HG03196 (cell line): ENCODE measurements around the gene RNU7-1.
A peak's percentile ranks its signal among the peaks of the same experiment; 100 is the strongest.
"Not testable (repeated sequence)": the region's sequence is repeated elsewhere in the genome, so short reads cannot be mapped to it uniquely, and the experiment has no call there.

Experiments
- ATAC-seq: cut with Tn5 transposase; IDR thresholded peaks from one replicate; pipeline ENCODE4 v1.9.1; 2021; ENCODE audit not compliant: unreplicated experiment

RNU7-1 gene

GRCh38 chr12:6943722-6944380, at the start of gene RNU7-1, which contains the start of gene C12orf57:
RNU7-1 (plus strand) TSS chr12:6943816.
C12orf57 (plus strand) TSS chr12:6944022; CDS start chr12:6944122, 100 bp downstream.
- ATAC-seq: peak; percentile 22

- ATAC-seq: no peak
These were observed 49.3 kb upstream of the RNU7-1 start for GRCh38 chr12:6894321-6894720.

GRCh38 chr12:6896846-6897435, 46.7 kb upstream of the RNU7-1 start:
- no peak for ATAC-seq

- no peak for ATAC-seq
These were observed 44.2 kb upstream of the RNU7-1 start for GRCh38 chr12:6899427-6899826.

GRCh38 chr12:6899837-6900519, 43.6 kb upstream of the RNU7-1 start:
- no peak for ATAC-seq

GRCh38 chr12:6902448-6902847, 41.2 kb upstream of the RNU7-1 start:
- no peak for ATAC-seq

GRCh38 chr12:6903722-6904121, 39.9 kb upstream of the RNU7-1 start:
- ATAC-seq: no peak

GRCh38 chr12:6904280-6905276, 39.0 kb upstream of the RNU7-1 start, which contains the start of gene LRRC23:
LRRC23 (plus strand) TSS chr12:6904822; CDS start chr12:6905634, 812 bp downstream.
- peak; percentile 88 for ATAC-seq

GRCh38 chr12:6905414-6906040, 38.1 kb upstream of the RNU7-1 start:
- no peak for ATAC-seq

- not testable (repeated sequence) for ATAC-seq
These were observed 35.5 kb upstream of the RNU7-1 start for GRCh38 chr12:6908141-6908540.

GRCh38 chr12:6909421-6910145, 34.0 kb upstream of the RNU7-1 start:
- ATAC-seq: no peak

GRCh38 chr12:6912164-6912935, 31.3 kb upstream of the RNU7-1 start:
- ATAC-seq: no peak

GRCh38 chr12:6914246-6914946, 29.2 kb upstream of the RNU7-1 start, which contains the start of gene ENO2:
ENO2 (plus strand) TSS chr12:6914580; CDS start chr12:6915833, 1,253 bp downstream.
- ATAC-seq: peak; percentile 76

GRCh38 chr12:6914947-6915788, 28.4 kb upstream of the RNU7-1 start:
- no peak for ATAC-seq

GRCh38 chr12:6915789-6916285, 27.8 kb upstream of the RNU7-1 start:
- ATAC-seq: no peak

GRCh38 chr12:6916426-6917200, 27.0 kb upstream of the RNU7-1 start:
- no peak for ATAC-seq
